Transverse colon (tissue), 4 donors: Measurements from ENCODE around the gene VTI1A.

ENCODE experiments used
- POLR2AphosphoS5 ChIP-seq, 3 donors: sonication (generic); formaldehyde crosslinking; IDR thresholded peaks; one replicate each; pipeline ENCODE4 v1.6.1; 2016; ENCODE audit warnings: antibody characterized with exemption in 3 of 3
- TF ChIP-seq, protein P1 (sequence below), 5 experiments: fragments of 200-600 bp in 3 of 5; fragments of 450-650 bp in 2 of 5; sonication (generic) in 3 of 5; IDR thresholded peaks; 1 replicate in 2 of 5; 2 replicates in 3 of 5; pipeline ENCODE4 v1.5.1; 2016 to 2017; ENCODE audit warnings: antibody characterized with exemption in 5 of 5, inconsistent platforms in 3 of 5, mild to moderate bottlenecking in 2 of 5, moderate library complexity in 1 of 5

DNA sequence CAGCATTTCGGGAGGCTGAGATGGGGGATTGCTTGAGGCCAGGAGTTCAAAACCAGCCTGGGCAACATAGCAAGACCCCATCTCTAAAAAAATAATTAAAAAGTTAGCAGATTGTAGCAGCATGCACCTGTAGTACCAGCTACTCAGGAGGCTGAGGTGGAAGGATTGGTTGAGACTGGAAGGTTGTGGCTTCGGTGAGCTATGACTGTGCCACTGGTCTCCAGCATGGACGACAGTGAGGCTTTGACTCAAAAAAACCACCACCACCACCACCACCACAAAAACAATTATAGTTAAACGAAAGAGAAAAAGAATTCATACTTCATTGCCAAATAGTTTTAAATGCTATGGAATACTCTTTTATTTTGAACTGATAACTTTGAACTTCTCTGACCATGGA lies 63.4 kb downstream of the VTI1A start:
- TF ChIP-seq, protein P1, sequence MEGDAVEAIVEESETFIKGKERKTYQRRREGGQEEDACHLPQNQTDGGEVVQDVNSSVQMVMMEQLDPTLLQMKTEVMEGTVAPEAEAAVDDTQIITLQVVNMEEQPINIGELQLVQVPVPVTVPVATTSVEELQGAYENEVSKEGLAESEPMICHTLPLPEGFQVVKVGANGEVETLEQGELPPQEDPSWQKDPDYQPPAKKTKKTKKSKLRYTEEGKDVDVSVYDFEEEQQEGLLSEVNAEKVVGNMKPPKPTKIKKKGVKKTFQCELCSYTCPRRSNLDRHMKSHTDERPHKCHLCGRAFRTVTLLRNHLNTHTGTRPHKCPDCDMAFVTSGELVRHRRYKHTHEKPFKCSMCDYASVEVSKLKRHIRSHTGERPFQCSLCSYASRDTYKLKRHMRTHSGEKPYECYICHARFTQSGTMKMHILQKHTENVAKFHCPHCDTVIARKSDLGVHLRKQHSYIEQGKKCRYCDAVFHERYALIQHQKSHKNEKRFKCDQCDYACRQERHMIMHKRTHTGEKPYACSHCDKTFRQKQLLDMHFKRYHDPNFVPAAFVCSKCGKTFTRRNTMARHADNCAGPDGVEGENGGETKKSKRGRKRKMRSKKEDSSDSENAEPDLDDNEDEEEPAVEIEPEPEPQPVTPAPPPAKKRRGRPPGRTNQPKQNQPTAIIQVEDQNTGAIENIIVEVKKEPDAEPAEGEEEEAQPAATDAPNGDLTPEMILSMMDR (IDR thresholded peaks at IDR 0.05), result no peak
- no peak for TF ChIP-seq POLR2AphosphoS5 (IDR thresholded peaks at IDR 0.05)
